HG02943 (cell line): ENCODE data around the gene TP73.

ENCODE experiments used
- ATAC-seq: cut with Tn5 transposase; IDR thresholded peaks from one replicate; pipeline ENCODE4 v1.9.1; 2021; ENCODE audit warnings: mild to moderate bottlenecking, low read depth, moderate library complexity; ENCODE audit not compliant: unreplicated experiment

The TP73 gene

DNA sequence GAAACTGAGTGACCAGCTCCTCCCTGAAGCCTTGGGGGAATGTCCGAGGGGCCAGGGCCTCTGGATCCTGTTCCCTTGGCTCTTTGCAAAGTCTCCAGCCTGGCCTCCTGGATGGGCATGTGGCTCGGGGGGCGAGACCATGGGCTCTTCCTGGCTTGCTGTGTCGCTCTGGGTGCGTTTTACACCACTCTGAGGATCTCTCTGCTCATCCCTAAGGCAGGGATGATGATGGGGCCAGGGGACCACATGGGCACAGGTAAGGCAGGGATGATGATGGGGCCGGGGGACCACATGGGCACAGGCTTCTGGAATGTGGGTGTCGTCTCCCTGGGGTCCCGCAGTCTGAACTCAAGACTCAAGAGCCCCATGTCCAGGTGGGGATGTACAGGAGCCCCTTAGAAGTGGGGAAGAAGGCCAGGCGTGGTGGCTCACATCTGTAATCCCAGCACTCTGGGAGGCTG lies 17.7 kb downstream of the TP73 start:
- no peak for ATAC-seq

DNA sequence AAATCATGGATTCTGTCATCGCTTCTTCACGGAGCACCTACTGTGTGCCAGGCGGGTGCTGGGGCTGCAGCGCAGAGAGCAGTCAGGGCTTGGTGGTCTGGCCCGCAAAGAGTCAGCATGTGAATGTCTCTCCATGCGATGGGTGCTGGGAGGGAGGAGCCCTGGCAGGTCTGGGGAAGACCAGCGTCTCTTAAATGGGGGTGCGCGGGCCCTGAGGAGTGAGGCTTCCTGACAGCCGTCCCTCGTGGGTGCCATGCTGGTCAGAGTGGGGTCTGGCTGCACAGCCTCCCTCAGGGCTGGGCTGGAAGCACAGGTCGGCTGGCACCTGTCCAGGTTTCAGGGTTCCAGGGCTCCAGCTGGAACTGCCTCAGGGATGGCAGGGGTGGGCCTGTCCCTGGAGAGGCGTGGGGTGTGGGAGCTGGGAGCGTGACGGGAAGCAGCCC lies 18.5 kb downstream of the TP73 start:
- ATAC-seq = no peak

DNA sequence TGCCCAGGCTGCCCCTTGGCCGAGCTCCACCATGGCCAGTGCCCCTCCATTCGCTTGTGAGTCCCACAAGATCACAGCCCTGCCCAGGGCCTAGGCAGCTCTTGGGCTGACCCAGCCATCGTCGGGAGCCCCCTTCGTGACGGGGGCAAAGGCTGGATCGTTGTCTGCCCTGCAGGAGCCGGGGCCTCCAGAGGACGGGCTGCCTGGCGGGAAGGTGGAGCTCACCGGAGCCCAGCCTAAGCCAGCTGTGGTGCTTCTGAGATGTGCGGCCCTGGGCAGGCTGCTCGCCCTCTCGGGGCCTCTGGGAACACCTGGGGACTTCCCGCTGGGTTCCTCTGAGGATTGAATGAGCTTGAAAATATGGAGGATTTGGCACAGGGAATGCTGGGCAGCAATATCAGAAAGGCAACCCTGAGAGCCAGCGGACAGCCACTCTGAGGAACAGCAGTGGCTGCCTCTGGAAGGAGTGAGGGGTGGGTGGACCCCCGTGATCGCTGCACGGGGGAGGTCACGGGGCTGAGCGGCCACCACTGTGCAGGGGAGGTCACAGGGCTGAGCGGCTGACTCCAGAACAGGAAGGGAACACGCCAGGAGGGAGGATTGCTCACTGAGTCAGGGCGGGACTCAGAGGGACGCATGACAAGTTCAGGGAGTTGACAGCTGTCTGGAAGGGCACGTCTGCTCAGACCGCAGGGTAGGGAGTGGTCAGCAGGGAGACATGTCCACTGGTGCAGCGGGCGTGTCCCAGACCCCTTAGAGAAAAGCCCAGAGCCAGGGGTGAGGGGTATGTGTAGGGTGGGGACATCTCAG lies 19.3 kb downstream of the TP73 start:
- ATAC-seq = no peak

DNA sequence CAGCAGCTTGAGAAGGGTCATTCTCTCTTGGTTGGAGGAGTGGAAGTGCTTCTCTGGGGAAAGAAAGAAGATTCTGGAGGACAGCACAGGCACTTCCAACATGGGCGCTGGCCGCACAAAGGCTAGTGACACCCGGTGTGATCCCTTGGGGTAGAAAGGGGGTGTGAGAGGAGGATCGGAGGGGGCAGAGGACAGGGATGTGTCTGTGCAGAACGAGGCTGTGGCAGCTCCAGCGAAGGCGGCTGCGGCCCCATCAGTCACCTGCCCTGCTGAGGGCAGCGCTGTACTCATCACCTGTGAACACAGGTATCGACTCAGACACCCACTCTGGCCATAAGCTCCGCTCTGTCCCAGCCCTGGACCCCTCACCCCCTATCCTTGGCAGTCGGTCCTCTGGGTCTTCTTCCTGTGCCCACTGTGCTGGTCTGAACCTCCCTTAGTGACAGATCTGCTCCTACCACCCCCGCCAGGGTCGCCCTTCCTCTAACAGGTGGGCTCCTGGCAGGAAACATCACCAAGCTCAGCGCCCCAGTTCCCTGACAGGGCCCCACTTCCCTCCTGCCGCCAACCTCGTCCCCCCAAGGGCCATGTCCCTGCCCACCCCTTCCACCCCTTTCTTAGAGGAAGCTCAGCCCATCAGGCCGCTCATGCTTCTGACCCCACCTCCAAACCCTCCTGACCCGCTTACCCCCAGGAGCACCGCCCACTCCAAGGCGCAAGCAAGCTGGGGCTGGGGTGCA lies 20.1 kb downstream of the TP73 start:
- no peak for ATAC-seq

DNA sequence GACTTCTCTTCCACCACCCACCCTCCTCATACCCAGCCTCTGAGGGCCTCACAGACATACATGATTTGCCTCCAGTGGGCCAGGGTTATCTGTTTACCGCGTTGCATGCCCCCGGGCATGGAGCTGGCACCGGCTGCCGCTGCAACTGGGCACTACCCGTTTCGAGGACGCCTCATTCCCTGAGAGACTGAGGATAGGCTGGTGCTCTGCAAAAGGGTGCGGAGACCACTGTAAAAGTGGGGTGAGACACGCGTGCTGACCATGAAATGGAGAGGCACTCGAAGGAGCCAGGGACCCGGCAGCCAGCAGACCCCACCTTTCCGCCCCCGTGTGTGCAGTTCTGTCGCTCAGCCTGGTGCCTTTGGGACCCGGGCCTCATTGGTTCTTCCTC lies 20.6 kb downstream of the TP73 start:
- no peak for ATAC-seq

DNA sequence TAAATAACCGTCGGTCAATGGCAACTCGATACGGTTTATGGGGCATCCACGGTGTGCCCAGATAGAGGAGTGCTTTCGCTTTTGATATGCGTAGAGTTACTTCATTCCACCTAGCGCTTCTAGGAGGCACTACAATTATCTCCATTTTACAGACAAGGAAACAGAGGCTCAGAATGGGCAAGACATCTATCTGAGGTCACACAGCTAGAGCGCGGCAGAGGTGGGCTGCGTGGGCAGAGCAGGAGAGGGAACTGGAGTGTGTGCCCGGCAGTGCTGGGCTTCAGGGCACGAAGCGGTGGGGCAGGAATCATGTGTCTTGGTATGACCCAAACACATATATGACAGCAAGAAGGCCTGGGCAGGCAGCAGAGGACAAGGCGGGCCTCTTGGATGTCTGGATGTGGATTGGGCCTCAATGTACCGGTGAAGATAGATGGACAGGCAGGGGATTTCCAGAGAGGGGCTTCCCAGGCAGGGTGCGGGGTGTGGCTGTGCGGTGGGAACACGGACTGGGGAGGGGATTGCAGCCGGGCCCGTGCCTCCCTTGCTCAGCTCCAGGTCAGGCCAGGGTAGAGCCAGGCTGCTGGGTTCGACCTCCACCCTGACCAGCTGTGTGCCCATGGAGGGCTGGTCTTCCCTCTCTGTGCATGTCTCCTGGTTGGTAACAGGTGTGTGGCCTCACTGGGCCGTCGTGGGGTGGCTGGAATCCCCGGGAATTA lies 21.2 kb downstream of the TP73 start:
- ATAC-seq = no peak

DNA sequence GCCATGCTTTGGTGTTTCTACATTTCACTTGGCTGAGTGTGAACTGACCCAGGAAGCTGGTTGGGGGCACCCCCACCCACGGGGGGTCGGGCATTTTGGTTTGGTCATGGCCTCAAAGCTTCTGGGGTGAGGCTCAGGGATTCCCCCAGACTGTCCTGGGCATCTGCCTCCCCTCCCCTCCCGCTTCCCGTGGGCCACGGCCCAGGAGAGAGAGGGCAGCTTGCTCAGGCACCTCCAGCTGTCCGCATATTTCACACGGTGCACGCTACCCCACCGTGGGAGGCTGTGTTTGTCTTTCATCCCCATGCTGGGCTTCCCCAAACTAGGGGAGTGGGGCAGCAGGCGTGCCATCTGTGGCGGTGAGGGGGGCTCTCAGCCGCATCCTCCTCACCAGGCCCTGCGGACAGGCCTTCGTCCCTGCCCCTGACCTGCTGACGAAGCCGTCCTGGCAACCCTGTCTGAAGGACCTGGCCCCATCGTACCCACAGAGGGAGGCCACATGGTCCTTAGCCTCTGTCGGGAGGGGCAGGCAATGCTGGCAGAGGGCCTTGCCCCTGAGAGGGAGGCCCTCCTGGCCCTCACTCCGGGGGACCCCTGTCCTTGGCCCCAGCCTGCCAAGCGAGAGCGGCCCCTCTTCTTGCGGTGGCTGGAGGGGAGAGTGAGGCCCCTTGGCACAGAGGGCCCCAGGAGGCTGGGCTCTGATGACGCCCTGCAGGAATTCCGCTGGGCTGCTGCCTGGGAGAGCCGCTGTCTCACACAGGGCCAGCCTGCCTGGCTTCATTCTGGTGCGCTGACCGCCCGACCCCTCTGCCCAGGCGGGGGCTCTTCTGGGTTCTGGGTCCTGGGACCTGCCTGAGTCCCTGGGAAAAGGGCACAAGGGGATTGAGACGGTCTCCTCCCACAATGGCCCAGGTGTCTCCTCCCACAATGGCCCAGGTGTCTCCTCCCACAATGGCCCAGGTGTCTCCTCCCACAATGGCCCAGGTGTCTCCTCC lies 22.1 kb downstream of the TP73 start:
- ATAC-seq = no peak

DNA sequence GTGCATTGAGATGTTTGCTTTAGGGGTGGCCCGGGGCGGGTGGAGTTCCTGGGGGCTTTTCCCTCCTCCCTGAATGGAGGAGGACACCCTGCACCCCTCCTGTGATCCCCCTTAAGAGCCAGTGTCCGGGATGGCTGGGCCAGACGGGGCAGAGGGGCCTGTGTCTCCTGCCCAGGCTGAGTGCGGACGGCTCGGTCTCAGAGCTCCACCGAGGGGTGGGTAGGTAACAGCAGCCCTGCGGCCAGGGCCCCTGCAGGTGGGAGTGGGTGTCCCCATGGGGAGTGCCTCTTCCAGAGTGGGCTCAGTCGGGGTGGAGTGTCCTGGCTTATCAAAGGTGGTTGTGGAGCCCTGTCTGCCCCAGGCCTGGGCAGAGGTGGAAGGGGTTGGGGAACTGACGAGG lies 23.1 kb downstream of the TP73 start:
- ATAC-seq = no peak

DNA sequence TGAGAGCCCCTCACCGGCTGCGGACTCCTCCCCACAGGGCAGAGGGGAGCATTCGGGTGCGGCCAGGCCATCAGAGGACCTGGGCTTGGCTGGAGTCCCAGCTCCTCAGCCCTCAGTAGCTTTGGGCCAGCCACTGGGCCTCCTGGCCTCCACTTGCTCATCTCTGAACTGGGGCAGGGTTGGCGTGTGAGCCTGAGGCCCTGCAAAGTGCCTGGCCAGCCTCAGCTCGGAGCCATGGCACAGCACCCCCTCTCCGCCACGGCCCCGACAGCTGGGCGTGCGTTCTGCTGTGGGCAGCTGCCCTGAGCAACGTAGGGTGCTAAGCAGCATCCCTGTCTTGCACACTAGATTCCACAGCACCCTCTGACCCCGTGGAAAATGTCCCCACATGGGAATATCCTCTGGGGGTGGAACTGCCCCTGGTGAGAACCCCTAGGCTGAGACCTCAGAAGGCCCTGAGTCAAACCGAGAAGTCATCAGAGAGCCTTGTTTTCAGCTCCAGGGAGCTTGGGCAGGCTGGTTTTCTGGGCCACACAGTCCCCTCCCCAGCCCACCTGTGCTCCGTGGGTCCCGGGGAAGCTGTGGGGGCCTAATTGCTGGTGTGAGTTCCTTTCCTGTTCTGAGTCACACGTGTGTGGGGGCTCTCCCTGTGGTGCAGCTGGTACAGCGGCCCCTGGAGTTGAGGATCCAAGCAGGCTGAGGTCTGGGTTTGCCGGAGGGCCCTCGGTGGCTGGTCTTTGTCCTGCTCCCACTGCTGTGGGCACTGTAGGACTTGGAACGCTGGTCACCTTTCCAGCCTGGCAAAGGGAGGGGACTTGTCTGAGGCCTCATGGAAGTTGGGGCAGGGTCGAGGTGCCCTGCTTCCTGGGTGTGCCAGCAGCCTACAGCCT lies 24.5 kb downstream of the TP73 start:
- peak; percentile 57 for ATAC-seq

DNA sequence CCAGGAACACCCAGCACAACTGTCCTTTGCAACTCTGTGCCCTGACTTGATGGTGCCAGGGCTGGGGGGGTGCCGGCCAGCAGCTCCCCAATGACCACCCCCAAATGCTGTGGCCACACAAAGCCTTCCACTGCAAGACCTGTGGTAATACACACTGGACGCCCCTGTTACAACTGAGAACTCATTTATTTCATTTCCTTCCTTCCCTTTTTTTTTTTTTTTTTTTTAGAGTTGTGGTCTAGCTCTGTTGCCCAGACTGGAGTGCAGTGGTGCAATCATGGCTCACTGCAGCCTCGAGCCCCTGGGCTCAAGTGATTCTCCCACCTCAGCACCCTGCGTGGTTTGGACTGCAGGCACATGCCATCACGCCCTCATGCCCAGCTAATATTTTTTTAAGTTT lies 25.2 kb downstream of the TP73 start:
- peak; percentile 11 for ATAC-seq

DNA sequence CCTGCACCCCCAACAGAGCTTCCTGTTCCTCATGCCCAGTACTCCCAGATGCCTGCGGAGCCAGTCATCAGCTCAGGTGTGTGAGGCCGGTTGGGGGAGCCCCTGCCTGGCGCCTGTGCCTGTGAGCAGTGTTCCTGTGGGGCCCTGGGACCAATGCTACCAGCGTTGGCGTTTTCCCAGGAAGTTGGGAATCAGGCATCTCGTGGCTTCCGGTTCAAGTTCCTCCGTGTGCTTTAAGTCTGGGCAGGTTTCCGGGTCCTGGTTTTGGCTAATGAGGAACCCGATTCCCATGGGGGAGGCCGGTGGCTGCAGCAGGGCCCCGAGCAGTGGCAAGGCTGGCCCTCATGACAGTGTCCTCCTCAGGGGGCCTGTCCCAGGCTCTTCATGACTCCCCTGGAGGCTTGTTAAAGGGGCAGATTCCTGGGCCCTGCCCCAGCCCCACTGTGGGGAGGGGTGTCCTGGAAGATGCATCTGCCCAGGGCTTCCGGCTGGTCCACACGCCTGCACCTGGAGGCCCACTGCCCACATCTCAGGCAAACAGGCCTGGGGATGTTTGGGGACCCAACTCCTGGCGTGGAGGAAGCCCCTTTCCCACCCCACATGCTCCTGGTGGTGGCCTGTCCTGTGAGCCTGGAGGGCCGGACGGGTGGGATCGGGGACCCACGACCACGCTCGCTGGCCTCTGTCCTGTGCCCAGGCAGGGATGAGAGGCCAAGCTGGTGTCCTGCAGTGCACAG lies 26.2 kb downstream of the TP73 start:
- ATAC-seq = no peak

DNA sequence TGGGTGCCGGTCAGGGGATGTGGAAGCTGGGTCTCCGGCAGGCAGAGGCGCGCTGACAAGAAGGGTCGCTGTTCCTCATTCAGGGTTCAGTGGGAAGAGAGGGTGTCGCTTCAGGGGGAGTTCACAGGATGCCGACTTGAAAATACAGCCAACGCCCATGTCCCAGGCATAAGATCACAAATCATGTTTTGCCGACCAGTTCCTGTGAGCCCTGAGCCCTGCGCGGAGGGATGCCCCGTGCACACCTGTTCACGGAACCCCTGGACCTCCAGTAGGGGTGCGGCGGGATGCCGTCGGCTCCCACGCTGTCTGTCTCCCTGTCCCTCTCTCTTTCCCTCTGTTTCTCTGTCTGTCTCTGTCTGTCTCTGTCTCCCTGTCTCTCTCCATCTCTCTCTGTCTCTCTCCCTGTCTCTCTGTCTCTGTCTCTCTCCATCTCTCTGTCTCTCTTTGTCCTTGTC lies 26.8 kb downstream of the TP73 start:
- ATAC-seq = no peak

DNA sequence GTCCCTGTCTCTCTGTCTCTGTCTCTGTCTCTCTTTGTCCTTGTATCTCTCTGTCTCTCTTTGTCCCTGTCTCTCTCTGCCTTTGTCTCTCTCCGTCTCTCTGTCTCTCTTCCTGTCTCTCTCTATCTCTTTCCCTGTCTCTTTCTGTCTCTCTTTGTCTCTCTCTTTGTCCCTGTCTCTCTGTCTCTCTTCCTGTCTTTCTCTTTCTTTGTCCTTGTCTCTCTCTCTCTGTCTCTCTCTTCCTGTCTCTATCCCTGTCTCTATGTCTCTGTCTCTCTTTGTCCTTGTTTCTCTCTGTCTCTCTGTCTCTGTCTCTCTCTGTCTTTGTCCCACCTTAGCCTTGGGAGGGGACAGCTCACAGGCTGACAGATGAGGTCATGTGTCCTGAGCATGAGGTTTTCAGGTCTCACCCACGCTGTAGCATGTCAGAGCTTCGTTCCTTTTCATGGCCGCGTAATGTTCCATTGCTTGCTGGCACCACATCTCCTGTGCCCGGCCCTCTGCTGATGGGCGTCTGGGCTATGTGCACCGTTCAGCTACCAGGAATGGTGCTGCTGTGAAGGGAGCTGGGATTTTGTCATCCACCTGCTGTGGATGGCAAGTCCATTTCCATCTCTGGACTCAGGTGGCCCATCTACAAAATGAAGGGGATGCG lies 27.6 kb downstream of the TP73 start:
- no peak for ATAC-seq

DNA sequence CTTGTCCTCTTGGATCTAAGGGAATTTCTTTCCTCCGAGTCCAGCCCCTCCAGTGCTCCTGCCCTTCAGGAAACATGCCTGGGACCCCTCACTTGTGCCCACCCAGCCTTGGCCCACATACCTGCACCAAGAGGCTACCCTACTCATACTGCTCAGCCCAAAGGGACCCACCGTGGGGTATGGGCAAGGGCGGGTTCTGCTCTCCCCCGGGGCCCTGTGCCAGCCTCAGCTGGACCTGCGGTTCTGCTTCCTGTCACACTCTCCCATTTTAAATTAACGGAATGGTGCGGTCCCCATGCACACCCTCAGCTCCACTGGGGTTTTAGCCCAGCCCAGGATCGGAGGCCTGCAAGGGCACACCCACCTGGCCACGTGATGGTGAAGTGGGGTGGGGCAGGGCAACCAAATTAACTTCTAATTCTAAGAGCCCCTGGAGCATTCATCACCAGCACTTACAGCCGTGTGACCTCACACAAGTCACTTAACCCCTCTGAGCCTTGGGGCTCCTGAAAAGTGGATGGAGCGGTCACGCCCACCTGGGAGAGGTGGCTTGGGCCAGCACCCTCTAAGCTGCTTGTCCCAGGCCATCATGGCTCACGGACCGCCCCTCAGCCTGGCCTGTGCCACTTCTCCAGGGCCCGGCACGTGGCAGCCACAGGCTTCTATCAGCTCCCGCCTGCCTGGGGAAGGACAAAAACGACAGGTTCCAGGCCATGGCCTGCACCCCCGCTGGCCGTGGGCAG lies 28.3 kb downstream of the TP73 start:
- ATAC-seq = no peak

DNA sequence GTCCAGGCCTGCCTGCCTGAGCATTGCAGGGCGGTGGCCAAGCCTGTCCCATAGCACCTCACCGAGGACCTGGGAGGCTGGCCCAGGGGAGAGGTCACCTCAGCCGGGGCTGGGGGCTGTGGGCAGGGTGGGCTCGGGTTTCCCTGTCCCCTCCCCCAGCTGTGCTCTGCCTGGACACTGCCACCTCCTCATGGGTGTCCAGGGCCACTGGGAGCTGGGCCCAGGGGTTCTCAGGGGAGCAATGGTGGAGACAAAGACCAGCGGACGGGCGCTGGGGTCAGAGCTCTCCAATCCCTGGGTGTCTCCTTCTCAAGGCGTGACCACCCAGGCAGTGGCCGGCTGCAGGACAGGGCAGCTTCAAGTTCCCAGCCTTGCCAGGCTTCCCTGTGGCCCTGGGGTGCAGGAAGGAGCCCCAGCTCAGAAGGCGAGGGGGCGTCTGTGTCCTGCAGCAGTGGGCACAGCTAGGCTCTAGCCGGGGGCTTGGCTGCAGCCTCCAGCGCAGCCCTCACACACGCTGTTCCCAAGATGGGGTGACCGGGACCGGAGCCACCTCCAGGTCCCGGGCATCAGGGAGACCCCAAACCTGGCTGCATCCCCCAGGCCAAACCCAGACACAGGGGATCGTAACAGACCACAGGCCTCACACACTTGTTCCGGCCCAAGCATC lies 29.0 kb downstream of the TP73 start:
- ATAC-seq = no peak
